Loucy (cell line): ENCODE data around the gene MEN1.
A peak's percentile ranks its signal among the peaks of the same experiment; 100 is the strongest.

Source experiments
- H2AFZ ChIP-seq: fragments of 200-600 bp; sonication (generic); 2 replicates; pipeline ENCODE4 v1.6.0; 2016; ENCODE audit warnings: antibody characterized with exemption, mild to moderate bottlenecking, low read length, moderate library complexity
- H3F3A ChIP-seq: fragments of 200-600 bp; 2 replicates; pipeline ENCODE4 v1.6.0; 2016; ENCODE audit warnings: antibody characterized with exemption, low read depth, mild to moderate bottlenecking
- H3K27me3 ChIP-seq: fragments of 200-600 bp; sonication (generic); 2 replicates; pipeline ENCODE4 v1.6.1; 2014; ENCODE audit warnings: low read length, mild to moderate bottlenecking; ENCODE audit not compliant: insufficient read depth, poor library complexity, severe bottlenecking
- H3K36me3 ChIP-seq: fragments of 200-600 bp; sonication (generic); 2 replicates; pipeline ENCODE4 v1.6.1; 2016; ENCODE audit warnings: low read length; ENCODE audit not compliant: insufficient read depth
- H3K4me1 ChIP-seq: fragments of 200-600 bp; sonication (generic); 2 replicates; pipeline ENCODE4 v1.5.1; 2014; ENCODE audit warnings: low read length, mild to moderate bottlenecking; ENCODE audit not compliant: insufficient read depth, poor library complexity, severe bottlenecking
- H3K4me2 ChIP-seq: fragments of 200-600 bp; sonication (generic); 2 replicates; pipeline ENCODE4 v1.6.0; 2014; ENCODE audit warnings: antibody characterized with exemption, low read length, low read depth, mild to moderate bottlenecking; ENCODE audit not compliant: poor library complexity, severe bottlenecking
- H3K4me3 ChIP-seq: fragments of 200-600 bp; sonication (generic); 2 replicates; pipeline ENCODE4 v1.5.1; 2014; ENCODE audit warnings: low read length, mild to moderate bottlenecking, mixed read lengths; ENCODE audit not compliant: poor library complexity, severe bottlenecking
- H3K79me2 ChIP-seq: fragments of 200-600 bp; sonication (generic); 2 replicates; pipeline ENCODE4 v1.6.1; 2014; ENCODE audit warnings: low read length; ENCODE audit not compliant: insufficient read depth
- H3K9ac ChIP-seq: fragments of 200-600 bp; sonication (generic); 2 replicates; pipeline ENCODE4 v1.6.0; 2014; ENCODE audit warnings: mild to moderate bottlenecking, low read depth, low read length, moderate library complexity; ENCODE audit not compliant: poor library complexity, severe bottlenecking
- H3K9me2 ChIP-seq: fragments of 200-600 bp; sonication (generic); replicated peaks from 2 replicates; pipeline ENCODE4 v1.6.1; 2016; ENCODE audit warnings: low read depth, low read length, mixed read lengths
- H3K9me3 ChIP-seq: fragments of 200-600 bp; sonication (generic); 2 replicates; pipeline ENCODE4 v1.6.1; 2014; ENCODE audit warnings: mild to moderate bottlenecking, antibody characterized with exemption, low read length, low read depth; ENCODE audit not compliant: insufficient read depth
- H4K20me1 ChIP-seq: fragments of 200-600 bp; sonication (generic); 2 replicates; pipeline ENCODE4 v1.6.0; 2014; ENCODE audit warnings: antibody characterized with exemption, low read length, mild to moderate bottlenecking; ENCODE audit not compliant: insufficient read depth, poor library complexity, severe bottlenecking
- CTCF ChIP-seq: fragments of 200-600 bp; sonication (generic); conservative IDR thresholded peaks from 2 replicates; pipeline ENCODE4 v1.5.1; 2014; ENCODE audit warnings: mild to moderate bottlenecking, antibody characterized with exemption, low read length
- EZH2phosphoT487 ChIP-seq: fragments of 200-600 bp; IDR thresholded peaks from 2 replicates; pipeline ENCODE4 v1.6.1; 2018; ENCODE audit warnings: antibody characterized with exemption, mild to moderate bottlenecking, moderate library complexity, borderline replicate concordance

The MEN1 gene

DNA sequence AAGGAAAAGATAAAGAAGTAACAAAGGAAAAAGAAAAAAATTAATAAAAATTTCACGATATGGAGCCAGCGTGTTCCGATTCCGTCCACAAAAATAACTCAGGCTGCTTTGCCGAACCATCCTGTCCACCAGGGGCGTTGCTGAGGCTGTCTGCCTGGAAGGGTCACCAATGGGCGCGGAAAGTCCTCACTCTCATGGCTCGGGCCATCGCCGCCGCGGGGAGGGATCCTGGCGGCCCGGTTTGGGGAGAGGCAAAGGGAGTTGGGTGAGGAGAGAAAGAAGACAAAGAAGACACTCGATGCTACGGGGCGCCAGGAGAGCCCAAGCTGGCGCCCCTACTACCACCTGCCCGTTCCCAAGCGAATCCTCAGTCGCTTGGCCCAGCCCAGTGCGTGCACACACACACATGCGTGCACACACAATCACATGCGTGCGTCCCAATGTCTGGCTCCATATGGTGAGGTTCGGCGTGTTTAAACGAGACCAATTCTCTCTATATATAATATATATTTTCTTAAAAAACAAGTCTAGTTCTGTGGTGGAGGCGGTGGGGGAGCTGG, 45.0 kb downstream of the MEN1 start:
- no peak for TF ChIP-seq EZH2phosphoT487
- TF ChIP-seq CTCF = peak; percentile 23; the same call in 1 of the 2 replicates
- H4K20me1 ChIP-seq = peaks cover 89% of the 10 kb centered on the region
- peaks cover 79% of the 10 kb centered on the region for H3K36me3 ChIP-seq
- peak overlapping the region; percentile 66 for H3K4me2 ChIP-seq
- H3F3A ChIP-seq = peaks cover 38% of the 10 kb centered on the region
- H3K9ac ChIP-seq = no peak overlapping the region
- peaks cover 70% of the 10 kb centered on the region for H3K79me2 ChIP-seq
- peaks cover 52% of the 10 kb centered on the region for H3K4me1 ChIP-seq
- H3K9me3 ChIP-seq = no peaks in the 10 kb centered on the region
- no peaks in the 10 kb centered on the region for H3K9me2 ChIP-seq
- H2AFZ ChIP-seq = no peak overlapping the region
- H3K27me3 ChIP-seq = no peaks in the 10 kb centered on the region
- peak overlapping the region; percentile 48 for H3K4me3 ChIP-seq

DNA sequence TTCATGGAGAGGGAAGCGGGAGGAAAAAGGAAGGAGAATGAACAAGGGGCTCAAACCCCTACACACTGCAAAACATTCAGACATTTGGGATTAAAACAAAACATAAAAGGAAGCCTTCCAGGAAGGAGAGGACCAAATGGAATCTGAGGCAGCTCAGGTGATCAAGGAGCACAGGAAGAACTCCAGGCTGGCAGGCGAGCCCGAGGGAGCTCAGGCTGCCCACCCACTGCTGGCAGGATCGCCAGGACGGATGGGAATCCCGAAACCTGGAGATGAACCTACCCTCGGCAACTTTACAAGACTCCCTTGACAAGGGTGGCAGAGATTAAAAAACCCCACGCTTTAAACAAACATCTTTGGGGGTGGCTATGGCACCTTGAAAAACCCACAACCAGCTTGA, 45.6 kb downstream of the MEN1 start:
- Histone ChIP-seq H3K36me3 (peaks cover 73% of the 10 kb centered on the region), H3K9me3 (no peaks in the 10 kb centered on the region), H3K4me1 (peaks cover 59% of the 10 kb centered on the region), H3K9me2 (no peaks in the 10 kb centered on the region), H3K4me3 (peak overlapping the region; percentile 48), H3F3A (peaks cover 38% of the 10 kb centered on the region), H2AFZ (no peak overlapping the region), H4K20me1 (peaks cover 85% of the 10 kb centered on the region), H3K9ac (peak overlapping the region; percentile 38), H3K27me3 (no peaks in the 10 kb centered on the region), H3K4me2 (peak overlapping the region; percentile 66), H3K79me2 (peaks cover 64% of the 10 kb centered on the region)
- TF ChIP-seq CTCF = no peak
- TF ChIP-seq EZH2phosphoT487 = no peak

DNA sequence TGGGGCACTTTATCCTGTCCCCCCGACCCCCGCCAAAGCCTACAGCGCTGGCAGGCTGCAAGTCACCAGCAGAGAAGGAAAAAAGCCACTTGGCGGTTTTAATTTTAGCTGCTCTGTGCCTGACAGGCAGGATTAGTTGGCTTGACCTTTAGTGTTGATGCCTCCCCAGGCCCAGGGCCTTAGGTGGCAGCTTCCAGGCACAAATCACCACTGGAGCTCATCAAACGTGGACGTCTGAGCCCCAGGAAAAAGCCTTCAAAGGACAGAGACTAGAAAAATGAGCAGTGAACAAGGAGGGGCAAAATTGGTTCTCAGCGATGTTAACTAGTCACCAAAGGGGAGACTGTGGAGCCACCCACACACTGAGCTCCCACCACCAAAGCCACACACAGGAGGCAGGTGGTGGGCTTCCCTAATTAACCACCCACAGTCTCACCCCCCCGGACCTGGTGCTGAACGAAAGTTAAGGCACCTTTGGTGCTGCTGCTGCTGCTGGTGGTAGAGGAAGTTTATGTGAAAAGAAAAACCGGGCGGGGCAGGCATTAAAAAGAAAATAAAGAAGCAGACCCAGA, 46.2 kb downstream of the MEN1 start:
- Histone ChIP-seq H3K36me3 (peaks cover 67% of the 10 kb centered on the region), H3K9ac (peak overlapping the region; percentile 38), H3F3A (peaks cover 33% of the 10 kb centered on the region), H3K79me2 (peaks cover 58% of the 10 kb centered on the region), H2AFZ (no peak overlapping the region), H4K20me1 (peaks cover 79% of the 10 kb centered on the region), H3K9me3 (no peaks in the 10 kb centered on the region), H3K4me1 (peaks cover 61% of the 10 kb centered on the region), H3K9me2 (no peaks in the 10 kb centered on the region), H3K27me3 (no peaks in the 10 kb centered on the region), H3K4me3 (peak overlapping the region; percentile 48), H3K4me2 (peak overlapping the region; percentile 66)
- TF ChIP-seq CTCF (no peak), EZH2phosphoT487 (no peak)
